NCI-H146 treated with DMSO at 0.1 percent for 48 hours (cell line): ENCODE measurements around the gene KPNA5.

ENCODE experiments used
- DNase-seq: peaks from one replicate; lab custom pipeline; 2025; ENCODE audit not compliant: unreplicated experiment; lab: John Stamatoyannopoulos, UW

KPNA5 gene

DNA sequence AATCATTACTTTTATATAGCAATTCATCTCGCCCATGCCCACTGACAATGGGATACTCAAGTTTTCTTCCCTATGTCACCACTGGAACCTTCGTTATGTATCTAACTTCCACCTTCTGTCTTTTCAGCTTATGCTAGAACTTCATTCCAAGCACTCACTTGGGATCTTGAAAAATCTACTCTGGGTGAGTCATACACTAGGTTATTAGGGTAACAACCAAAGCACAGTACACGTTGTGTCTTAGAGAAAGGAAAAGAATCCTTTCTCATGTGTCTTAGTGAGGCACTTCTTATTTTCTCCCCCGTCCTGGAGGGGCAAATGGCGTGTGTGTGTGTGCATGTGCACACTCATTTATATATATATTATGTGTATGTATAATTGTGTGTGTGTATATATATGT, 102.8 kb downstream of the KPNA5 start:
- DNase-seq: no peak
